D721Med (cell line): ENCODE measurements around the gene RALGDS.
"Not testable (repeated sequence)": the region's sequence is repeated elsewhere in the genome, so short reads cannot be mapped to it uniquely, and the experiment has no call there.

Experiments used
- DNase-seq: peaks from one replicate; pipeline ENCODE4 v3.0.0; 2011; ENCODE audit warnings: low spot score; ENCODE audit not compliant: insufficient read length
- FAIRE-seq: peaks from 2 replicates; lab custom pipeline; 2011; peaks lifted over from hg19 to GRCh38; lab: Jason Lieb, UNC
- CTCF ChIP-seq: IDR thresholded peaks from 2 replicates; pipeline ENCODE4 v1.5.1; 2012; ENCODE audit warnings: mild to moderate bottlenecking, control low read depth; ENCODE audit not compliant: insufficient read depth; ENCODE audit errors: missing control alignments

RALGDS gene

GRCh38 chr9:133080786-133081779, 40.0 kb downstream of the RALGDS start:
- not testable (repeated sequence) for FAIRE-seq, DNase-seq

GRCh38 chr9:133080161-133080560, 40.9 kb downstream of the RALGDS start:
- FAIRE-seq (no peak), DNase-seq (no peak)
- TF ChIP-seq CTCF, result no peak

- TF ChIP-seq CTCF, result no peak
- FAIRE-seq (no peak), DNase-seq (no peak)
Observed at GRCh38 chr9:133078486-133078885, 42.6 kb downstream of the RALGDS start.

- no peak for TF ChIP-seq CTCF
- DNase-seq, result no peak
- no peak for FAIRE-seq
Observed at GRCh38 chr9:133076691-133077090, 44.3 kb downstream of the RALGDS start.

- no peak for TF ChIP-seq CTCF
- no peak for FAIRE-seq
- no peak for DNase-seq
Observed at GRCh38 chr9:133075925-133076630, 45.0 kb downstream of the RALGDS start.

- DNase-seq (no peak), FAIRE-seq (no peak)
- TF ChIP-seq CTCF, result no peak
Observed at GRCh38 chr9:133074111-133074651, 46.9 kb downstream of the RALGDS start.
